Frontal cortex (tissue), 4 donors: ENCODE measurements around the gene SLX4. TPM values are rescaled to one million over a fixed set of nuclear protein-coding genes. Genes with fewer than 3 reads are reported as not detected.

Experiments used
- DNase-seq, 2 donors: peaks; one replicate each; pipeline ENCODE4 v3.0.0; 2012; ENCODE audit warnings: low spot score in 2 of 2
- FAIRE-seq: peaks from 2 replicates; lab custom pipeline; 2012; peaks lifted over from hg19 to GRCh38; lab: Jason Lieb, UNC
- total RNA-seq: library from RNA; depleted of rRNA; stranded (reverse); fragments of >200 nt; gene quantifications from one replicate; pipeline ENCODE4 v1.2.3, GENCODE V29; 2014
- donor health status: control.
- donor health status: control.
- donor health status: control.

Gene SLX4
- total RNA-seq, 1 donor from 2014 or later = 4.5 TPM

- FAIRE-seq (no peak), DNase-seq (no peak)
Measured at GRCh38 chr16:3564889-3565141, 46.6 kb downstream of the SLX4 start.

DNA sequence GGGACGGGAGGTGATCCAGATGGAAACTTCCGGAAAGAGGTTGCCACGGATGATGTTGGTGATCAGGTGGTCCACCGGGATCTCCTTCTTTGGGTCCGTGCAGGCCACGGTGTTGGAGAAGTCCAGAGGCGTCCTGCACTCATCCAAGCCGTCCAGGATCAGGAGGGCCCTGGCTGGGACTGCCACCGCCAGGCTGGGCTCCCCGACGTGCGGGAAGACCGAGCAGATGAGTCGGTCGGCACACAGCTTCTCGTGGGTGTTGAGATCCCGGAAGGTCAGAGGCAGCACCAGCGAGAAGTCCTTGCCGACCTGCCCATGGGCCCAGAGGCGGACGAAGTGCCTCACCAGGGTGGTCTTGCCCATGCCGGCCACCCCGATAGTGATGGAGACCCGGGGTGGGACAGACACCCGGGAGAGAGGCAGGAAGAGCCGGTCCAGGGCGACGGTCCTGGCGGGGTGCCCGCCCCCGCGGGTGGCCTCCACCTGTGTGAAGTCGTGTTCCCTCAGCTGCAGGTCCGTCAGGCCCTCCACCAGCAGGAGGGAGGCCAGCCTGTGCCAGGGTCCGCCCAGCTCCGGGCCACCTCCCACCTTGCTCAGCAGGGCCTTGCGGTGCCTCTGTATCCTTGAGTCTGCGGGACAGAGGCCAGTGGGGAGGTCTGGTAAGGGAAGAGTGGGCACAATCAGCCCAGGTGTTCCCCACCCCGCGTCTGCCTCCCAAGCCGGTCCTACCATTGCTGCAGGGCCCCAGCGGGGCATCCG lies 47.1 kb downstream of the SLX4 start:
- FAIRE-seq (no peak), DNase-seq (no peak)

GRCh38 chr16:3562914-3563480 lies 48.4 kb downstream of the SLX4 start:
- no peak for DNase-seq
- FAIRE-seq = no peak

DNA sequence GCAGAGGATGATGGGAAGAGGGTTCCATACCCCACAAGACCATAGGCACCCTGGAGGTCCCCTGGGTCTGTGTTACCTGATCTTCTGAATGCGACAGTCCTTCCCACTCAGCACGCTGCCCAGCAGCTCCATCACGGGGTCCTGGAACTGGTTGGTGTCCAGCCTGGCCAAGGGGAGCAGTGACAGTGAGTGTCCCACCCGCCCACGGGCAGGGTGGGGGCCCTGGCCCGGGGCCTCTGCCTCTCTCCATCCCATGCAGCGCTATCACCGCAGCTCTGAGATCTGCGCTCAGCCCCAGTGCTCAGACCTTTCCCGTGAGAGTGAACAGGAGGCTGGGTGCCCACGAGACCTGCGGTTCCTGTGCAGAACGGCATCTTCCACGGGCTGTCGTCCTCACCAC lies 49.8 kb downstream of the SLX4 start:
- no peak for DNase-seq
- no peak for FAIRE-seq

DNA sequence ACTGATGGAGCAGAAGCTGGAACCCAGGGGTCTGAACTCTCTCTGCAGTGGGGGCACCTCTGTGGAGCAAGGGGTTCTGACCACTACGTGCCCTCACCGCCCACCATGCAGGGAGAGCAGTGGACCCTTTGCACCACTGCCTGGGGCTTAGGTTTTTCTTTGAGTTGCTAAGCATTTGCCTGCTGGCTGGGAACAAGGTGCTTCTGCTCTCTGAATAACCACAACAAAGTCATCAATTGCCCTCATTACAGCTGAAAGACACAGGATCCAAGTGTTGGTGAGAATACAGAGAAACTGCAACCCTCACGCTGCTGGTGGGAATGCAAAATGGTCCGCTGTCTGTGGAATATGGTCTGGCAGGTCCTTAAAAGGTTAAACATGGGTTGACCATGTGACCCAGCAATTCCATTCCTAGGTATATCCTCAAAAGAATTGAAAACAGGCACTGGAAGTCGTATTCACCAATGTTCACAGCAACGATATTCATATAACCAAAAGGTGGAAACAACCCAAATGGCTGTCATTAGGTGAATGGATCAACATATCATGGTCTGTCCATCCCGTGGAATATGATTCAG lies 57.0 kb downstream of the SLX4 start:
- DNase-seq = no peak
- FAIRE-seq = no peak

DNA sequence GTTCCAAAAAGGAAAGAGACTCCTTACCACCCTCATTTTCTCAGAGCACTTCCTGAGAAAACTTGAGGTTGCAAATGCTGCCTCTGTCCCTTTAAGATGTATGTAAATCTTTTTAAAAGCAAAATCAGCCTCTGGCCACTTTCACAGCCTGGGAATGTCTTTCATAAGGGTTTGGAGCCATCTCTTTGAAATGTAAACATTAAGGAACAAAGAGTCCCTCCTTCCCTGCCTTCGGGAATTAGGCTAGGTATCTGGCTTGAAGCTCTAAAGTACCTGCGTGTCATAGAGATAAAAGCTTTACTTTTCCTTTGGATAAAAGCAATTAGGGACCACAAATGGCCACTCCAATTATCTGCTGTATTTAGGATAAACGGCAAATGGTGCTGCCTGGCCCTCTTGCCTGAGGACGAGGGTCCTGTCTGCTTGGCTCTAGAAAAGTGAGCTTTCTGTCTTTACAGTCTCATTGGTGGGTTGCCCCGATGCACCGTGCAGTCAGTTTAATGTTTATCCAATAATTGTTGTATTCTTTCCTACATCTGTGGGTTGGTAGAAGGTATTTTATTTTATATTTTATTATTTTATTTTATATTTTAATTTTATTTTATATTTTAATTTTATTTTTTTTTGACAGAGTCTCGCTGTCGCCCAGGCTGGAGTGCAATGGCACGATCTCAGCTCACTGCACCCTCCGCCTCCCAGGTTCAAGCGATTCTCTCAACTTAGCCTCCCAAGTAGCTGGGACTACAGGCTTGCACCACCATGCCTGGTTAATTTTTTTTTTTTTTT lies 58.1 kb downstream of the SLX4 start:
- DNase-seq = no peak

DNA sequence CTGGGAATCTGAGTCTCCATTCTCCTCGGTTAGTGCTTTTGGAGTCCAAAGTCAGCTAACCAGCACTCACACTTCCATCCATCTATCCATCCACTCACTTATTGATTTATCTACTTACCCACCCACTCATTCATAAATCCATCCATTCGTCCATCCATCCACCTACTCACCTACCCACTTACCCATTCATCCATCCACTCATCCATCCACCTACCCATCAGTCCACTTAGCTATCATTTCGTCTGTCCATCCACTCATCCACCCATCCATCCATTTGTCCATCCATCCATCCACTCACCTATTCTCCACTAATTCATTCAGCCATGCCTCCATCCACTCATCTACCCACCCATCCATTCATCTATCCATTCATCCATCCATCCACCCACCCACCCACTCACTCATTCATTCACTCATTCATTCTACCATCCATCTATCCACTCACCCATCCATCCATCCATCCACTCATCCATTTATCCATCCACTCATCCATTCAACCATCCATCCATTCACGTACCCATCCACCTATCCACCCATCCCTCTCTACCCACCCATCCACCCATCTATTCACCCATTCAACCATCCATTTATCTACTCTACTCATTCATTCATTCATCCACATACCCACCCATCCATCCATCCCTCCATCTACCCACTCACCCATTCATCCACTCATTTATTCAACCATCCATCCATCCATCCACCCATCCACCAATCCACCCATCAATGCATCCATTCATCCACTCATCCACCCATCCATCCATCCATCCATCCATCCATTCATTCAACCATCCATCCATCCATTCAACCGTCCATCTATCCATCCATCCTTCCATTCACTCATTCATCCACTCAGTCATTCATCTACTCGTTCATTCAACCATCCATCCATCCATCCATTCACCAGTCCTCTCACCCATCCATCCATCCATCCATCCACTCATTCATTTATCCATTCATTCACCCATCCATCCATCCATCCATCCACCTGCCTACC lies 60.3 kb downstream of the SLX4 start:
- no peak for DNase-seq

More for the DNA sequence above, 58.1 kb downstream of the SLX4 start:
- FAIRE-seq = no peak

DNA sequence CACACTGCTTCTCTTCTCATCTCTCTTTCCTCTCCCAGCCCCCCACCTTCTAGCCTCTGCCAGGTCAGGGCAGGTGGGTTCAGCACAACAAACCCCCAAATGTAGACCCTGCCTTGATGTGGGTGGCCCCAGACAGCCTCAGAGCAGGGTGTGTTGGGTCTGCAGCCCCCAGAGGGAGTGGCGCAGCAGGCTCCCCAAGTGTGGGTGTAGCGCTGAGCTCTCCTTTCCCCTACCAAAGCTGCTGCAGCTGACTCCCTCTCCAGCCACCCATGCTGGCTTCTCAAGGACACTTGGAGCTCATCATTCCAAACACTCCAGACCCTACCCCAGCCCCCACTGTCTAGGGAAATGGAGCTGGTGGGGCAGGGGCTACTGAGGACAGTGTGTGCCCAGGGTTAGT lies 61.5 kb downstream of the SLX4 start:
- DNase-seq (no peak), FAIRE-seq (no peak)

More for the DNA sequence above, 60.3 kb downstream of the SLX4 start:
- no peak for FAIRE-seq

GRCh38 chr16:3548859-3549258 lies 62.5 kb downstream of the SLX4 start:
- DNase-seq (no peak), FAIRE-seq (no peak)

DNA sequence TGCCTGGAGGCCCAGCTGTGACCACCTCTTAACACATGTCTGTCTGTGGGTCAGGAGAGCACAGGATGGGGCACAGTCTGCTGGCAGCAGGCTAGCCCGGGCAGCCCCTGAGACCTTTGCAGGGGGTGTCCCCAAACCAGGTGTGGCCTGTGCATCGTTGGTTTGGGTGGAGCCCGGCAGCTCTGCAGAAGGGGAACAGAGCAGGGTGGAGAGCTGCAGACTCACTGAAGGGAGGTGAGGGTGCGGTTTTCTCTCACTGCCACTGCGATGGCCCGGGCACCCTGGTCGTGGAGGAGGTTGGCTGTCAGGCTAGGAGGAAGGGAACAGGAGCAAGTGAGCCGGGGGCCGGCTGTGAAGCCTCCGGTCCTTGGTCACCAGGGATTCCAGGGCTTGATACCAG lies 63.0 kb downstream of the SLX4 start:
- DNase-seq = no peak
- FAIRE-seq = no peak

- no peak for FAIRE-seq
Measured at GRCh38 chr16:3546986-3547682, 64.3 kb downstream of the SLX4 start.

GRCh38 chr16:3542601-3543373 lies 68.6 kb downstream of the SLX4 start:
- DNase-seq (no peak), FAIRE-seq (no peak)

More at GRCh38 chr16:3546986-3547682, 64.3 kb downstream of the SLX4 start:
- no peak for DNase-seq

DNA sequence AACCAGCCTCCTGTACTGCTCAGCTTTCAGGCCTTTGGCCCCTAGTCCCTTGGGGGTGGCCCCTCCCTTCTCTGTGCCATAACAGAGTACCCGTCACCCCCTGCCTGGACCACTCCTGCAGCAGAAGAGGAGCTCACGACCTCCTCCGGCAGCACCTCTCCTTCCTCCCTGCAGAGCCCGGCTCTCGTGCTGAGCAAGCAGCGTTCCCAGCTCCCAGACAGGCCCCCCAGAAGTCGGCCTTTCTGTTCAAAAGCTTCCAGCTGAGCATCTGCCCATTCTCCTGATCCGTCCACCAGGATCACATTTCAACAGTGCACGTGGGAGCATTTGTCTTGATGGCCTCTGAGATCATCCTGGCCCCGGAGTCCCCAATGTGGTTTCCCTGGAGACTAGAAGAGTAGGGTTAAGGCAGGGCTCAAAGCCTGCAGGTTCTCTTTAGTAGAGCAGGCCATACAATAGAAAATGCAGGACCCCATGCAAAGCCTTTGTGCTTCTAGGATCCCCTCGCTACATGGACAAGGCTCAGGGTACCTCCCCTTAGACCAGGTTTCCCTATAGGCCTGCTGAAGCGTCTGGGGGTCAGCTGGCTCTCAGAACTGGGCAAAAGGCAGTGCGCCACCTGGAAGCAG lies 69.8 kb downstream of the SLX4 start:
- FAIRE-seq = no peak
- DNase-seq = no peak

- DNase-seq = no peak
- no peak for FAIRE-seq
Measured at GRCh38 chr16:3538222-3538621, 73.2 kb downstream of the SLX4 start.

- FAIRE-seq (no peak), DNase-seq (peak in 1 of 2 donors; percentile 22)
Measured at GRCh38 chr16:3536851-3537250, 74.6 kb downstream of the SLX4 start.

DNA sequence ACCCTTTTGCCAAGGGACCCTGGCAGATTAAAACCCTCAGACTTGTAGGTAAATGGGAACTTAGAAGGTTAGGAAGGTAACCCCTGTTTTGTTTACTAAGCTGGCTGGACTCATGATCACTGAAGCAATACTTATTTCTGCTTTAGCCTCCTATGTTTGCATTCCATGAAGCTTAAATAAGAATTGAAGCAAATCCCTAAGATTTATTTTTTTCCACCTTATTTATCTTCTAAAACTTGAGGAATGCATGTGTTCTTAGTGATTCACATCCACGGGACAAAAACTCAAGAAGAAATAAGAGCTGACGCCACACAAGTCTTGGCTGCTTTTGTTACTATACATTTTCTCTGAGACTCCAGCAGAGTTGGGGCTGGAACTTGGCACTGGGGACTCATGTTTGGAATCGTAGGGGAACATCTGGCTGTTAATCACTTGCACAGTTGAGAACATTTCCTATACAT lies 75.1 kb downstream of the SLX4 start:
- no peak for DNase-seq
- FAIRE-seq = no peak

DNA sequence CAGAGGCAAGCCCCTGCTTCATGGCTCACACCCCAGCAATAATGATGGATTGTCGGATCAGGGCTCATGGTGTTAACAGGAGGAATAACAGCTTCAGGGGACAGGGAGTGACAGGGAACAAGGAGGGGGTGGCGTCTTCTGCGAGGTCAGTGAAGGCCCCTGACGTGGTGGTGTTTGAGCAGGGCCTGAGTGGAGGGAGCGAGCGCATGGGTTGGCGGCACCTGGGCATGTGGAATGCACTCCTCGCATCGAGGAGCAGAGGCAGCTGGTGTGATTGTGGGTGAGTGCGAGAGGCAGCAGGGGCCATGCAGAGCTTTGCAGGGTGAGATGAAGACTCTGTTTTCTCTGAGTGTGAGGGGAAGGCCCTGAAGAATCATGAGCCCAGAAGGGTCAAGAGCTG lies 77.3 kb downstream of the SLX4 start:
- FAIRE-seq (no peak), DNase-seq (no peak)

- DNase-seq (no peak), FAIRE-seq (no peak)
Measured at GRCh38 chr16:3532741-3533140, 78.7 kb downstream of the SLX4 start.
